GM10266 (cell line): ENCODE data around the gene SNRPD2.
A peak's percentile ranks its signal among the peaks of the same experiment; 100 is the strongest.
"Not testable (repeated sequence)": the region's sequence is repeated elsewhere in the genome, so short reads cannot be mapped to it uniquely, and the experiment has no call there.

ENCODE experiments used
- DNase-seq: peaks from one replicate; pipeline ENCODE4 v3.0.0; 2012; ENCODE audit errors: extremely low spot score
- CTCF ChIP-seq: IDR thresholded peaks from 2 replicates; pipeline ENCODE4 v1.5.1; 2012; ENCODE audit warnings: mild to moderate bottlenecking, low read depth; ENCODE audit not compliant: control insufficient read depth, insufficient read depth; ENCODE audit errors: missing control alignments

Gene SNRPD2

GRCh38 chr19:45692187-45693105 is 693 bp upstream of the SNRPD2 start, which contains the start of gene QPCTL:
TSS of gene QPCTL (plus strand) at chr19:45692666. CDS start at chr19:45692704, 38 bp downstream.
- DNase-seq, result peak; percentile 93
- TF ChIP-seq CTCF, result no peak

GRCh38 chr19:45687599-45687998 is 4.2 kb downstream of the SNRPD2 start:
- DNase-seq, result no peak
- no peak for TF ChIP-seq CTCF

- not testable (repeated sequence) for DNase-seq
These were observed 6.7 kb downstream of the SNRPD2 start for GRCh38 chr19:45685045-45685444.

- no peak for DNase-seq
- no peak for TF ChIP-seq CTCF
These were observed 8.8 kb downstream of the SNRPD2 start for GRCh38 chr19:45682908-45683307.

GRCh38 chr19:45682117-45682516 is 9.6 kb downstream of the SNRPD2 start:
- DNase-seq, result no peak
- no peak for TF ChIP-seq CTCF

- peak; percentile 96 for TF ChIP-seq CTCF
- DNase-seq, result peak; percentile 87
These were observed 10.2 kb downstream of the SNRPD2 start for GRCh38 chr19:45681391-45682015.

- peak; percentile 94 for DNase-seq
- peak; percentile 33 for TF ChIP-seq CTCF
These were observed 14.2 kb downstream of the SNRPD2 start for GRCh38 chr19:45677351-45678230.
